ENCODE measurements around the gene COX6A1.

Gene COX6A1

GRCh38 chr12:120488057-120488640 is 50.2 kb downstream of the COX6A1 start:
- peaks cover 10% of the 10 kb centered on the region; the same call in 1 of the 2 replicates for H3K36me3 ChIP-seq (ENCODE audit: insufficient read depth, low read length)
- no peaks in the 10 kb centered on the region for H3K9me3 ChIP-seq (ENCODE audit: low read depth, low read length)
- no peak for DNase-seq (ENCODE audit: low read depth, low spot score)
- no peak for TF ChIP-seq EZH2 (IDR thresholded peaks at IDR 0.05)
- no peak overlapping the region for H3K4me3 ChIP-seq
- no peak overlapping the region for H3K9ac ChIP-seq (ENCODE audit: insufficient read length)
- H3K27ac ChIP-seq = peak overlapping the region; percentile 42; the same call in 1 of the 2 replicates

GRCh38 chr12:120489018-120489417 is 51.1 kb downstream of the COX6A1 start:
- no peak overlapping the region for H3K4me3 ChIP-seq
- H3K27ac ChIP-seq = 0 out of 2 replicates have a peak overlapping the region, but pooled peaks have one; percentile 16
- DNase-seq (ENCODE audit: low read depth, low spot score) = no peak
- H3K9me3 ChIP-seq (ENCODE audit: low read depth, low read length) = no peaks in the 10 kb centered on the region
- no peak for TF ChIP-seq FOXP2 (optimal IDR thresholded peaks at IDR 0.05; ENCODE audit: control extremely low read depth, extremely low read length, insufficient read depth)
- TF ChIP-seq POLR2AphosphoS5 (IDR thresholded peaks at IDR 0.05; ENCODE audit: borderline replicate concordance, low read depth, low read length) = no peak
- no peak for TF ChIP-seq EZH2 (IDR thresholded peaks at IDR 0.05)
- H3K9ac ChIP-seq (ENCODE audit: insufficient read length) = no peak overlapping the region
- peaks cover 10% of the 10 kb centered on the region; the same call in 1 of the 2 replicates for H3K36me3 ChIP-seq (ENCODE audit: insufficient read depth, low read length)

- H3K9ac ChIP-seq (ENCODE audit: insufficient read length) = no peak overlapping the region
- TF ChIP-seq FOXP2 (optimal IDR thresholded peaks at IDR 0.05; ENCODE audit: control extremely low read depth, extremely low read length, insufficient read depth) = no peak
- no peak for TF ChIP-seq POLR2AphosphoS5 (IDR thresholded peaks at IDR 0.05; ENCODE audit: borderline replicate concordance, low read depth, low read length)
- TF ChIP-seq EZH2 (IDR thresholded peaks at IDR 0.05) = no peak
- H3K9me3 ChIP-seq (ENCODE audit: low read depth, low read length) = no peaks in the 10 kb centered on the region
- H3K4me3 ChIP-seq = no peak overlapping the region
- H3K27ac ChIP-seq = no peak overlapping the region
- DNase-seq (ENCODE audit: low read depth, low spot score) = no peak
- peaks cover 10% of the 10 kb centered on the region; the same call in 1 of the 2 replicates for H3K36me3 ChIP-seq (ENCODE audit: insufficient read depth, low read length)
Observed at GRCh38 chr12:120490325-120490724, 52.4 kb downstream of the COX6A1 start.

Data from SK-N-MC (cell line).